ENCODE measurements around the gene DHX8.

Gene DHX8

GRCh38 chr17:43548689-43549379 lies 65.1 kb downstream of the DHX8 start:
- DNase-seq: no peak

GRCh38 chr17:43549496-43549895 lies 65.7 kb downstream of the DHX8 start:
- no peak for DNase-seq

- DNase-seq: no peak
These were observed 67.0 kb downstream of the DHX8 start for GRCh38 chr17:43550754-43551153.

GRCh38 chr17:43552229-43552837 lies 68.6 kb downstream of the DHX8 start:
- DNase-seq: no peak

- DNase-seq: no peak
These were observed 69.8 kb downstream of the DHX8 start for GRCh38 chr17:43553573-43553972.

- no peak for DNase-seq
These were observed 71.1 kb downstream of the DHX8 start for GRCh38 chr17:43554857-43555256.

- no peak for DNase-seq
These were observed 72.5 kb downstream of the DHX8 start for GRCh38 chr17:43556292-43556691.

GRCh38 chr17:43558805-43559160 lies 75.0 kb downstream of the DHX8 start:
- no peak for DNase-seq

- no peak for DNase-seq
These were observed 75.5 kb downstream of the DHX8 start for GRCh38 chr17:43559161-43559816.

- no peak for DNase-seq
These were observed 77.0 kb downstream of the DHX8 start for GRCh38 chr17:43560461-43561427.

- no peak for DNase-seq
These were observed 79.2 kb downstream of the DHX8 start for GRCh38 chr17:43562679-43563599.

GRCh38 chr17:43563600-43564594 lies 80.1 kb downstream of the DHX8 start:
- DNase-seq: no peak

- no peak for DNase-seq
These were observed 84.8 kb downstream of the DHX8 start for GRCh38 chr17:43568506-43569082.

- no peak for DNase-seq
These were observed 86.7 kb downstream of the DHX8 start for GRCh38 chr17:43570518-43570928.

GRCh38 chr17:43572368-43572980 lies 88.7 kb downstream of the DHX8 start:
- DNase-seq: no peak

- no peak for DNase-seq
These were observed 90.0 kb downstream of the DHX8 start for GRCh38 chr17:43573579-43574321.

GRCh38 chr17:43574348-43574747 lies 90.6 kb downstream of the DHX8 start:
- no peak for DNase-seq

GRCh38 chr17:43574896-43575525 lies 91.2 kb downstream of the DHX8 start:
- DNase-seq: no peak

All from NCI-H1930 (cell line).